Measurements from ENCODE around the gene PLIN4. TPM values are rescaled to one million over a fixed set of nuclear protein-coding genes. Genes with fewer than 3 reads are reported as not detected.

The PLIN4 gene
- total and polyA plus RNA-seq, 9 of the 15 experiments (the other 6 are each of a cell fraction or from before 2014, with no cell fraction given), result 0.04 to 0.16 (median 0.07) TPM; not detected in 3

- Histone ChIP-seq H3K4me1 (replicated peaks in 1 of 2; ENCODE audit: control insufficient read depth in 2 of 2, insufficient read depth in 2 of 2, low read length in 2 of 2) (peaks cover 11 to 53% of the 10 kb centered on the region in 2 experiments), H3K4me2 (ENCODE audit: insufficient read depth, low read length) (peak overlapping the region; percentile 94), H3K9me1 (ENCODE audit: control insufficient read depth, insufficient read depth, low read length) (no peaks in the 10 kb centered on the region), H3K9me3 (replicated peaks; ENCODE audit: control insufficient read depth, insufficient read depth, low read depth, low read length) (no peaks in the 10 kb centered on the region), H3K27me3 (ENCODE audit: control insufficient read depth in 2 of 2, insufficient read depth in 2 of 2, low read length in 2 of 2) (no peaks in the 10 kb centered on the region), H2AFZ (ENCODE audit: low read depth, low read length) (peak overlapping the region; percentile 91), H3K27ac (ENCODE audit: extremely low read depth, low read depth, low read length) (peak overlapping the region; percentile 67), H3K4me3 (peak overlapping the region; percentile 40), H3K36me3 (ENCODE audit: control insufficient read depth, insufficient read depth, low read length) (no peaks in the 10 kb centered on the region), H3K9ac (ENCODE audit: insufficient read depth in 1 of 2, low read depth in 2 of 2, low read length in 2 of 2) (peak overlapping the region; percentile 34 to 89; a peak in 3 of 4 replicates), H4K20me1 (replicated peaks; ENCODE audit: control insufficient read depth, insufficient read depth, low read length) (no peaks in the 10 kb centered on the region), H3K79me2 (ENCODE audit: control insufficient read depth, insufficient read depth, low read length) (no peaks in the 10 kb centered on the region)
- POLR2A ChIA-PET, result interaction anchor here (1.0 to 1.2 kb wide), 3 partner anchors 8 to 15 kb away, joined by 3 to 6 read pairs (median 3); no protein-coding TSS in a partner anchor
- in situ Hi-C loops (cut with MboI), result no loop called here
- ATAC-seq (peak; percentile 84), DNase-seq (ENCODE audit: extremely low read depth in 1 of 4, low spot score in 3 of 4) (peak; percentile 91 to 94 (median 92)), FAIRE-seq (peak; percentile 96)
- no TSS peak for BruUV-seq (replicated peaks)
- 3% methylated on average over 43 of the region's 43 CpGs for WGBS (ENCODE audit: insufficient coverage, low coverage, missing lambda C conversion rate)
- intact Hi-C loops (cut with micrococcal nuclease), result loop anchor here (5.0 kb wide), 1 partner anchor 81 kb away; the partner anchor contains the start of gene TNFAIP8L1
- CTCF ChIA-PET (ENCODE audit: low intra/inter-chr PET ratio), result interaction anchor here (3.2 kb wide), 1 partner anchor 81 kb away, joined by 29 read pairs; no protein-coding TSS in a partner anchor
- TF ChIP-seq ZNF124 (CRISPR knock-in tag; IDR thresholded peaks at IDR 0.05) (no peak), KLF1 (tag; IDR thresholded peaks at IDR 0.05) (peak; percentile 71; the same call in 1 of the 2 replicates), RBFOX2 (IDR thresholded peaks at IDR 0.05; ENCODE audit: low read depth, low read length) (peak; percentile 56), FOXM1 (IDR thresholded peaks at IDR 0.05; ENCODE audit: low read depth) (peak; percentile 33; the same call in 1 of the 2 replicates), FOXM1 (CRISPR knock-in tag; IDR thresholded peaks at IDR 0.05; ENCODE audit: low read depth) (no peak), ZNF143 (CRISPR knock-in tag; IDR thresholded peaks at IDR 0.05) (0 out of 2 replicates have a peak, but pooled peaks have one; percentile 35), CCNT2 (IDR thresholded peaks at IDR 0.05; ENCODE audit: borderline replicate concordance, extremely low read depth, insufficient read length, low read depth, low read length) (peak; percentile 13), HDAC1 (IDR thresholded peaks at IDR 0.05) (peak; percentile 61 to 93), ZFP91 (CRISPR knock-in tag; IDR thresholded peaks at IDR 0.05) (0 out of 2 replicates have a peak, but pooled peaks have one; percentile 24), ZKSCAN1 (IDR thresholded peaks at IDR 0.05; ENCODE audit: low read depth, low read length) (peak; percentile 14; the same call in 1 of the 2 replicates), KAT7 (CRISPR knock-in tag; IDR thresholded peaks at IDR 0.05; ENCODE audit: borderline replicate concordance) (no peak), KLF16 (IDR thresholded peaks at IDR 0.05) (no peak), NBN (IDR thresholded peaks at IDR 0.05; ENCODE audit: low read depth) (0 out of 2 replicates have a peak, but pooled peaks have one; percentile 65)
- TF ChIP-seq, protein P1, sequence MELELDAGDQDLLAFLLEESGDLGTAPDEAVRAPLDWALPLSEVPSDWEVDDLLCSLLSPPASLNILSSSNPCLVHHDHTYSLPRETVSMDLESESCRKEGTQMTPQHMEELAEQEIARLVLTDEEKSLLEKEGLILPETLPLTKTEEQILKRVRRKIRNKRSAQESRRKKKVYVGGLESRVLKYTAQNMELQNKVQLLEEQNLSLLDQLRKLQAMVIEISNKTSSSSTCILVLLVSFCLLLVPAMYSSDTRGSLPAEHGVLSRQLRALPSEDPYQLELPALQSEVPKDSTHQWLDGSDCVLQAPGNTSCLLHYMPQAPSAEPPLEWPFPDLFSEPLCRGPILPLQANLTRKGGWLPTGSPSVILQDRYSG (tag; conservative IDR thresholded peaks at IDR 0.05; ENCODE audit: low read depth), result no peak
- TF ChIP-seq, protein P2, sequence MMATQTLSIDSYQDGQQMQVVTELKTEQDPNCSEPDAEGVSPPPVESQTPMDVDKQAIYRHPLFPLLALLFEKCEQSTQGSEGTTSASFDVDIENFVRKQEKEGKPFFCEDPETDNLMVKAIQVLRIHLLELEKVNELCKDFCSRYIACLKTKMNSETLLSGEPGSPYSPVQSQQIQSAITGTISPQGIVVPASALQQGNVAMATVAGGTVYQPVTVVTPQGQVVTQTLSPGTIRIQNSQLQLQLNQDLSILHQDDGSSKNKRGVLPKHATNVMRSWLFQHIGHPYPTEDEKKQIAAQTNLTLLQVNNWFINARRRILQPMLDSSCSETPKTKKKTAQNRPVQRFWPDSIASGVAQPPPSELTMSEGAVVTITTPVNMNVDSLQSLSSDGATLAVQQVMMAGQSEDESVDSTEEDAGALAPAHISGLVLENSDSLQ (IDR thresholded peaks at IDR 0.05), result peak; percentile 87
These were observed 37.6 kb upstream of the PLIN4 start for GRCh38 chr19:4555657-4556561.

Data from K562 (cell line).